SU-DHL-6 (cell line): ENCODE measurements around the gene DGKG.

Experiments used
- H2AFZ ChIP-seq: fragments of 200-600 bp; sonication (generic); 2 replicates; pipeline ENCODE4 v1.6.1; 2014; ENCODE audit warnings: low read depth, mild to moderate bottlenecking, moderate library complexity, mixed read lengths, antibody characterized with exemption, low read length; ENCODE audit not compliant: severe bottlenecking
- H3F3A ChIP-seq: fragments of 200-600 bp; shearing (Covaris generic); 2 replicates; pipeline ENCODE4 v1.6.0; 2016; ENCODE audit warnings: antibody characterized with exemption, mild to moderate bottlenecking; ENCODE audit not compliant: insufficient read depth
- H3K27ac ChIP-seq: fragments of 200-600 bp; sonication (generic); 2 replicates; pipeline ENCODE4 v1.5.1; 2016; ENCODE audit warnings: low read depth, mild to moderate bottlenecking, low read length, moderate library complexity, mixed read lengths
- H3K27me3 ChIP-seq: fragments of 200-600 bp; sonication (generic), shearing (Covaris generic); 2 replicates; pipeline ENCODE4 v1.6.0; 2014; ENCODE audit warnings: mild to moderate bottlenecking, low read length
- H3K36me3 ChIP-seq: fragments of 200-600 bp; sonication (generic); 2 replicates; pipeline ENCODE4 v1.6.1; 2014; ENCODE audit warnings: mild to moderate bottlenecking, low read length, mixed read lengths
- H3K4me2 ChIP-seq: fragments of 300-600, 200-600 bp; shearing (Covaris generic), sonication (generic); 2 replicates; pipeline ENCODE4 v1.6.0; 2014; ENCODE audit warnings: low read length, low read depth, mild to moderate bottlenecking; ENCODE audit not compliant: poor library complexity, severe bottlenecking
- H3K4me3 ChIP-seq: fragments of 200-600 bp; sonication (generic); 2 replicates; pipeline ENCODE4 v1.5.1; 2014; ENCODE audit warnings: antibody characterized with exemption, low read length, mild to moderate bottlenecking, mixed read lengths; ENCODE audit not compliant: insufficient read depth, poor library complexity, severe bottlenecking
- H3K79me2 ChIP-seq: fragments of 200-600 bp; sonication (generic); 2 replicates; pipeline ENCODE4 v1.6.1; 2014; ENCODE audit warnings: mild to moderate bottlenecking, low read length, moderate library complexity; ENCODE audit not compliant: insufficient read depth
- H3K9ac ChIP-seq: fragments of 200-600 bp; sonication (generic); 2 replicates; pipeline ENCODE4 v1.7.0; 2014; ENCODE audit warnings: mild to moderate bottlenecking, low read length
- H3K9me2 ChIP-seq: fragments of 200-600 bp; sonication (generic); replicated peaks from 2 replicates; pipeline ENCODE4 v1.6.1; 2014; ENCODE audit warnings: low read length; ENCODE audit not compliant: insufficient read depth
- H3K9me3 ChIP-seq: fragments of 200-600 bp; sonication (generic); 2 replicates; pipeline ENCODE4 v1.6.1; 2014; ENCODE audit warnings: low read length, mixed read lengths; ENCODE audit not compliant: insufficient read depth
- H4K20me1 ChIP-seq: fragments of 200-600 bp; sonication (generic); 2 replicates; pipeline ENCODE4 v1.6.1; 2014; ENCODE audit warnings: low read depth, mild to moderate bottlenecking, antibody characterized with exemption, low read length, moderate library complexity, mixed read lengths
- CTCF ChIP-seq: fragments of 200-600 bp; sonication (generic); IDR thresholded peaks from one replicate; pipeline ENCODE4 v1.5.1; 2017; ENCODE audit warnings: antibody characterized with exemption, mild to moderate bottlenecking, low read length, moderate library complexity; ENCODE audit not compliant: insufficient read depth, poor library complexity, severe bottlenecking
- EZH2phosphoT487 ChIP-seq: fragments of 200-600 bp; sonication (generic), shearing (Covaris generic); conservative IDR thresholded peaks from 2 replicates; pipeline ENCODE4 v1.6.1; 2018; ENCODE audit warnings: mild to moderate bottlenecking, antibody characterized with exemption, low read length, moderate library complexity, mixed read lengths

The DGKG gene

GRCh38 chr3:186237915-186238314 lies 124.1 kb downstream of the DGKG start:
- Histone ChIP-seq H3K4me2 (no peak overlapping the region), H3K27ac (no peak overlapping the region)

GRCh38 chr3:186236357-186237020 lies 125.5 kb downstream of the DGKG start:
- no peak for TF ChIP-seq EZH2phosphoT487
- TF ChIP-seq CTCF, result no peak
- no peak overlapping the region for H3K4me3 ChIP-seq
- no peak overlapping the region for H3K9ac ChIP-seq
- no peak overlapping the region for H3K27ac ChIP-seq
- no peaks in the 10 kb centered on the region for H3K9me2 ChIP-seq
- no peak overlapping the region for H3K4me2 ChIP-seq
- no peaks in the 10 kb centered on the region for H4K20me1 ChIP-seq
- no peaks in the 10 kb centered on the region for H3K36me3 ChIP-seq
- no peaks in the 10 kb centered on the region for H3F3A ChIP-seq
- no peaks in the 10 kb centered on the region for H3K27me3 ChIP-seq
- H2AFZ ChIP-seq, result no peak overlapping the region
- H3K79me2 ChIP-seq, result no peaks in the 10 kb centered on the region
- no peaks in the 10 kb centered on the region for H3K9me3 ChIP-seq

More at GRCh38 chr3:186237915-186238314, 124.1 kb downstream of the DGKG start:
- H3K9ac ChIP-seq, result no peak overlapping the region
- no peaks in the 10 kb centered on the region for H3K79me2 ChIP-seq
- no peak overlapping the region for H3K4me3 ChIP-seq
- no peaks in the 10 kb centered on the region for H3F3A ChIP-seq
- TF ChIP-seq CTCF (no peak), EZH2phosphoT487 (no peak)
- no peaks in the 10 kb centered on the region for H3K9me3 ChIP-seq
- H3K9me2 ChIP-seq, result no peaks in the 10 kb centered on the region
- no peaks in the 10 kb centered on the region for H3K27me3 ChIP-seq
- no peaks in the 10 kb centered on the region for H3K36me3 ChIP-seq
- H2AFZ ChIP-seq, result no peak overlapping the region
- no peaks in the 10 kb centered on the region for H4K20me1 ChIP-seq

- H3K9me3 ChIP-seq, result no peaks in the 10 kb centered on the region
- no peak overlapping the region for H3K27ac ChIP-seq
- H2AFZ ChIP-seq, result no peak overlapping the region
- H3K4me3 ChIP-seq, result no peak overlapping the region
- no peak overlapping the region for H3K4me2 ChIP-seq
- no peaks in the 10 kb centered on the region for H3K27me3 ChIP-seq
- H4K20me1 ChIP-seq, result no peaks in the 10 kb centered on the region
- H3K79me2 ChIP-seq, result no peaks in the 10 kb centered on the region
- H3K9me2 ChIP-seq, result no peaks in the 10 kb centered on the region
- H3K36me3 ChIP-seq, result no peaks in the 10 kb centered on the region
- no peaks in the 10 kb centered on the region for H3F3A ChIP-seq
- TF ChIP-seq EZH2phosphoT487 (no peak), CTCF (no peak)
- H3K9ac ChIP-seq, result no peak overlapping the region
Measured at GRCh38 chr3:186235554-186235953, 126.5 kb downstream of the DGKG start.

GRCh38 chr3:186234152-186234551 lies 127.9 kb downstream of the DGKG start:
- Histone ChIP-seq H3F3A (no peaks in the 10 kb centered on the region), H3K27me3 (no peaks in the 10 kb centered on the region), H3K9me2 (no peaks in the 10 kb centered on the region), H4K20me1 (no peaks in the 10 kb centered on the region), H3K9me3 (no peaks in the 10 kb centered on the region), H3K79me2 (no peaks in the 10 kb centered on the region), H3K9ac (no peak overlapping the region), H3K27ac (no peak overlapping the region), H2AFZ (no peak overlapping the region), H3K36me3 (no peaks in the 10 kb centered on the region), H3K4me2 (no peak overlapping the region), H3K4me3 (no peak overlapping the region)
- TF ChIP-seq CTCF (no peak), EZH2phosphoT487 (no peak)
